GM21825 (cell line): Measurements from ENCODE around the gene LAMA3.

Source experiments
- ATAC-seq: cut with Tn5 transposase; IDR thresholded peaks from one replicate; pipeline ENCODE4 v1.9.1; 2021; ENCODE audit warnings: mild to moderate bottlenecking, moderate library complexity; ENCODE audit not compliant: unreplicated experiment

LAMA3 gene

GRCh38 chr18:23668731-23669130 lies 20.5 kb upstream of the LAMA3 start:
- no peak for ATAC-seq

DNA sequence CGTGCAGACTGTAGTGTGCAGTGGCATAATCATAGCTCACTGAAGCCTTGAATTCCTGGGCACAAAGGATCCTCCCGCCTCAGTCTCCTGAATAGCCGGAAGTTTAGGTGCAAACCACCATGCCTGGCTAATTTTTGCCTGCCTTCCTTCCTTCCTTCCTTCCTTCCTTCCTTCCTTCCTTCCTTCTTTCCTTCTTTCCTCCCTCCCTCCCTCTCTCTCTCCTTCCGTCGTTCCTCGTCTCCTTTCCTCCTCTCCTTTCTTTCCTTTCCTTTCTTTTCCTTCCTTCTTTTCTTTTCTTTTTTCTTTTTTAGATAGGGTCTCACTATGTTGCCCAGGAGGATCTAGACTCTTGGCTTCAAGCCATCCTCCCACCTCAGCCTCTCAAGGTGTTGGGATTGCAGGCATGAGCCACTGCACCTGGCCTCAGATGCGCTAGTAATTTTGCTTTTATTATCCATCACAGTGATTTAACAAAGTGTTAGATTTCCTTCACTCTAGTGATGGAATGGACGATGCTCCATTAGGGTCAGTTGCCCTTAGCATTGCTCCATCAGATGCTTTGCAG lies 20.0 kb upstream of the LAMA3 start:
- ATAC-seq, result no peak

GRCh38 chr18:23669804-23670405 lies 19.3 kb upstream of the LAMA3 start:
- no peak for ATAC-seq

DNA sequence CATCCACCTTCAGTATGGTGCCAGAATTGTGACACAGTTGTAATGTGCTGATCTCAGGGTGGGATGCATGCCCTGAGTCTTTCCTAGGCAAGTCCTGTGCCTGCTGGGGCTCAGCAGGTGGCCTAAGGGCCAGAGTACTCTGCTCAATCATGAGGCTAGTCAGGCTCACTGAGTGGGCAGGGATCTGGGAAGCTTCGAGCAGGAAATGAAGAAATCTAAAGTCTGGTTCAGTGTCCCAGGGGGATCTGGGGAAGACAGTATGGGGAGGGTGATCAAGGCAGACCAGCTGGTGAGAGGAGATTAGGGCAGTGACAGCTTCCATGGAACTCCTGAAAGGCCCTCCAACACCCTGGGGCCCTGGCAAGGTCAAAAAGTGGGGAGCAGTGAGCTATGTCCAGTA lies 17.7 kb upstream of the LAMA3 start:
- no peak for ATAC-seq

DNA sequence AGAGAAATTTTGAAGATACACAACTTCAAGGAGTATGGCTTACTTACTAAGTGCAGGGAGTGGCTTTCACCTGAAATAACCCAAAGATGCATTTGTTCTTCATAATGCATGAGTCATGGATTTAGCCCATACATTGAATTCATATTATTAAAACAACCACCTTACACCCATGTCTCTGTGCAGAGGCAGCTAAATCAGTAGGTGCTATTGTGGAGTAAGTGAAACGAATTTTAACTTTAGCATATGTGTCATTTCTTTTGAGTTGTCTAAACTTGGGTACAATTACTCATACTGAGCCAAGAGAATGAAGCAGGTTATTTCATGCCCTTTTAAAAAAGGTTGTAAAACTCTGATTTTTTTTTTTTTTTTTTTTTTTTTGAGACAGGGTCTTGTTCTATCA lies 15.5 kb upstream of the LAMA3 start:
- no peak for ATAC-seq

DNA sequence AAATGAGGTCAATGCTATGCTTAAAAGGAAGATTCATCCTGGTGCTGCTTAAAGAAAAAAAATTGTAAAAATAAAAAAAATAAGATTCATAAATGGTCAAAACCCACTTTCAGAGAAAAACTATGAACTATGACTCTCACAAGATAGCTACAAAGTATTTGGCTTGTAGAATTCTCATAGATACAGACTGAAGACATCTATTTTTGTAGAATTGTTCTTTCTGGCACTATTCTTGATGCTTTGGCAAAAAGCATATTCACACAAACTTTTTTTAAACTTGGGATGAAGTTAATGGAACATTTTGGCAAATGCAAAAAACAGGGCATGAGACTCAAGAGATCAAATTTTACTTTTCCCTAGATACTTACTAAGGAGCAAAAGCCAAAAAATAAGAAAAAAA lies 14.0 kb upstream of the LAMA3 start:
- ATAC-seq, result no peak

DNA sequence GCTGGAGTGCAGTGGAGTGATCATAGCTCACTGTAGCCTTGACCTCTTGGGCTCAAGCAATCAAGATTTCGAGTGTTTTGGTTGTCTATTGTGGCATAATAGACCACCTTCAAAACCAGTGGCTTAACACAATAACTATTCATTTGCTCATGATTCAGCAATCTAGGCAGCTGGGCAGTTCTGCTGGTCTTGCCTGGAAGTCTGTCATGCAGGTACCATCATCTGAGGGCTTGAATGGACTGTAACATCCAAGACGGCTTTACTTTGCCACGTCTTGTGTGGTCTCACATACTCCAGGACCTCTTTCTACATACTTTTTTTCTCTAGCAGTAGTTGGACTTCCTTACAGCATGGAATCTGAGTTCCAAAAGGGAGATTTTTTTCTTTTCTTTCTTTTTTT lies 13.4 kb upstream of the LAMA3 start:
- no peak for ATAC-seq

- ATAC-seq, result no peak
Observed at GRCh38 chr18:23682045-23682444, 7.2 kb upstream of the LAMA3 start.

GRCh38 chr18:23682472-23682871 lies 6.8 kb upstream of the LAMA3 start:
- ATAC-seq, result no peak

- ATAC-seq, result no peak
Observed at GRCh38 chr18:23683155-23683554, 6.1 kb upstream of the LAMA3 start.

GRCh38 chr18:23683671-23684070 lies 5.6 kb upstream of the LAMA3 start:
- ATAC-seq, result no peak

- no peak for ATAC-seq
Observed at GRCh38 chr18:23684515-23685197, 4.6 kb upstream of the LAMA3 start.

DNA sequence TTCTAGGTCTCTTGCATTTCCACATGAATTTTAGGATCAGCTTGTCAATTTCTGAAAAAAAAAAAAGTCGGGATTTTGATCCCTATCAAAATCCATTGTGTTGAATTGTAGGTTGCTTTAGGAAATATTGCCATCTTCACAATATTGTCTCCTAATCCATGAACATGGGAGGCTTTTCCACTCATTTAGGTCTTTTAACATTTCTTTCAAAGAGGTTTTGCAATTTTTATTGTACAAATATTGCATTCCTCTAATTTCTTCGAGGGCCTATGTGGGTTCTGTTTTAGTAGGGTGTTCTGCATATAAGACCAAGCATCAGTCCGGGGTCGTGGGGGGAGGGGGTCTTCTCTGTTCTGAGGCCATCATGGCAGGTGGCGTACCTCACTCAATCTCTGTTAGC lies 725 bp upstream of the LAMA3 start:
- no peak for ATAC-seq

- no peak for ATAC-seq
Observed at GRCh38 chr18:23689616-23690504, 607 bp downstream of the LAMA3 start.

- no peak for ATAC-seq
Observed at GRCh38 chr18:23690505-23691068, 1.3 kb downstream of the LAMA3 start.

DNA sequence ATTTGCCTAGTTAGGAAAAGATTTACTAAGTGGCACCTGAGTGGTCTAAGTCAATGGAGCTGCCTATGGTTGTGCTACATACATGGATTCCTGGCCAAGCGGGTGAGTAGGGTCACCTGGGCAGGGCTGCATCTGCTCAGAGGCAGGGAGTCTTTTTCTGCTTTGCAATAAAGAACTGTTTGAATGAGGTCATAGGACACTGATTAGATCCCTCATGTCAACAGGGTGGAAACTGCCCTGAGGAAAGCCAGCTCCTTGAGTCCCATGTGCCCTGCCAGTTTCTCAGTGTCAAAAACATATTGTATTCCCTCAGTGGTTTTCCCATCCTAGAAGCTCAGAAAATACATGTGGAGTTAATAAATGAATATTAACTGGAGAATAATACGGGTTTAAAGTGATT lies 4.6 kb downstream of the LAMA3 start:
- no peak for ATAC-seq

GRCh38 chr18:23694637-23695430 lies 5.6 kb downstream of the LAMA3 start:
- no peak for ATAC-seq

DNA sequence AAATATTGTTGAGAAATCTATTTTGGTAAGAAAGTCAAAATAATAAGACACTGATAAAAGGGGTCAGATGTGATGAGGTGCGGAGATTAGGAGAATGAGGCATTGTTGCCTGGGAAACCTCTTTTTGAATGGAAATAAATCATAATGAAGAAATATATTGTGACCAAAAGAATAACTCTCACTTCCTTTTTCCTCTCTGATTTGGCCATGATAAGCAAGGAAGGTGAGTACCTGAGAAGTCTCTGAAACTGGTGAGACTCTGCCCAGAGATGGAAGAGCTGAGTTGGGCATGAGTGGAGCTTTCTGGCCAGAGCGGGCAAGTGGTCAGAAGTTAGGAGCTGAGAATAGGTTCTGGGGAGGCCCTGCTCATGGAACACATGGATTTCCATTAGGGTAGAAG lies 11.8 kb downstream of the LAMA3 start:
- no peak for ATAC-seq

DNA sequence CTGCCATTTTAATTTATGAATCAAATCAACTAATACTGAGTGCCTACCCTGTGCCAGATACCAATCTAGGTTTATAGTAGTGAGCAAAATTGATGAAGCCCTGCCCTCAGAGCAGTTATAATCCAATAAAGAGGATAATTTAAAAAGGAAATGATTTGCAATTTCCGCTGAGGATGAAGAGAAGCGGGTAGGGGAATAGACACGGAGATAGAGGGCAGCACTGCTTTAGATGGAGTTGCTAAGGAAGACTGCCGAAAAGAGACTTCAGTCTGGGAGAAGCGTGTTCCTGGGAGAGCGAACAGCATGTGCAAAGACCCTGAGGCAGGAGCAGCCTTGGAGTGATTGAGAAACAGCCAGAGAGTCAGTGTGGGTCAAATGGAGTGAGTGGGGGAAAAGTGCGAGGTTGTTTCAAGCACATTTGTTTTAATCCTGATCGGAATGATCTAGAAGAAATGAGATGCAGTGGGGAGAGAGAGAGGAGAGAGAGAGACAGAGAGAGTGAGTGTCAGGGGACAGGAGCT lies 12.4 kb downstream of the LAMA3 start:
- no peak for ATAC-seq

DNA sequence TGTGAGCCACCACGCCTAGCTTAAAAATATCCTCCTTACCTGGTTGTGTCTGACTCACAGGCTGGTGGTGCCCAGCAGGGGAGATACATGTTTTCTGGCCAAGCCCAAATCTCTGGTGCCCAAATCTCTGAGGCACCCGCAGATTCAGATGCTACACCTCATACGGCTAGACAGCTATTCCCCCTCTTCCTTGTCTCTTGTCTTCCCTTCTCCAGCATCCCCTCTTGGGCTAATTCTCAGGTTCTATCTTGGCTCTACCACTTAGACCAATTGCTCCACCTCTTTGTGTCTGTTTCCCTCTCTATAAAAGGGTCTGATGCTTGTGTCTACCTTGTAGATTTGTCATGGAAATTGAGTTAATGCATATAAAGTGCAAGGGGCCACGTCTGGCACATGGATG lies 13.4 kb downstream of the LAMA3 start:
- ATAC-seq, result no peak
